Measurements from ENCODE around the gene LMLN.

GRCh38 chr3:198090795-198091332 lies 130.8 kb downstream of the LMLN start:
- TF ChIP-seq CTCF (IDR thresholded peaks at IDR 0.05) = no peak
- TF ChIP-seq POLR2A (IDR thresholded peaks at IDR 0.05) = no peak
- no peak for TF ChIP-seq POLR2AphosphoS5 (IDR thresholded peaks at IDR 0.05)
- no peak for TF ChIP-seq EP300 (IDR thresholded peaks at IDR 0.05)
